H9 (cell line): Measurements from ENCODE around the gene IFNL2. TPM values are rescaled to one million over a fixed set of nuclear protein-coding genes. Genes with fewer than 3 reads are reported as not detected.

Source experiments
- DNase-seq: peaks from one replicate; pipeline ENCODE4 v3.0.0-alpha.2; 2017
- H2AFZ ChIP-seq: one replicate; pipeline ENCODE4 v1.6.1; 2013; ENCODE audit warnings: mild to moderate bottlenecking, low read length, control low read depth, moderate library complexity
- H2AK5ac ChIP-seq: 2 replicates; pipeline ENCODE4 v1.6.1; 2013; ENCODE audit warnings: low read length, control low read depth, mixed read lengths; ENCODE audit not compliant: insufficient read length
- H2BK120ac ChIP-seq: one replicate; pipeline ENCODE4 v1.6.1; 2013; ENCODE audit warnings: low read depth, mild to moderate bottlenecking, low read length, control low read depth, inconsistent platforms; ENCODE audit not compliant: poor library complexity, severe bottlenecking
- H2BK12ac ChIP-seq: 2 replicates; pipeline ENCODE4 v1.6.1; 2013; ENCODE audit warnings: low read length, control low read depth, mixed read lengths, low read depth; ENCODE audit not compliant: insufficient read length
- H2BK15ac ChIP-seq: 2 replicates; pipeline ENCODE4 v1.6.1; 2013; ENCODE audit warnings: low read depth, low read length, control low read depth
- H2BK20ac ChIP-seq: one replicate; pipeline ENCODE4 v1.6.1; 2013; ENCODE audit warnings: low read depth, mild to moderate bottlenecking, low read length, control low read depth, inconsistent platforms; ENCODE audit not compliant: poor library complexity, severe bottlenecking
- H2BK5ac ChIP-seq: 2 replicates; pipeline ENCODE4 v1.6.1; 2013; ENCODE audit warnings: low read length, control low read depth, mixed read lengths; ENCODE audit not compliant: insufficient read length
- H3K14ac ChIP-seq: 2 replicates; pipeline ENCODE4 v1.6.1; 2013; ENCODE audit warnings: low read length, control low read depth; ENCODE audit not compliant: insufficient read depth
- H3K18ac ChIP-seq: 2 replicates; pipeline ENCODE4 v1.6.1; 2013; ENCODE audit warnings: low read depth, mild to moderate bottlenecking, mixed read lengths, low read length, control low read depth; ENCODE audit not compliant: insufficient read length
- H3K23ac ChIP-seq: 2 replicates; pipeline ENCODE4 v1.6.1; 2013; ENCODE audit warnings: low read length, control low read depth, mixed read lengths, low read depth; ENCODE audit not compliant: insufficient read length
- H3K23me2 ChIP-seq: 2 replicates; pipeline ENCODE4 v1.6.1; 2013; ENCODE audit warnings: low read depth, mild to moderate bottlenecking, mixed read lengths, low read length, control low read depth; ENCODE audit not compliant: insufficient read length, poor library complexity, severe bottlenecking
- H3K27ac ChIP-seq: 2 replicates; pipeline ENCODE4 v1.5.1; 2013; ENCODE audit warnings: low read length, control low read depth, mixed read lengths, low read depth; ENCODE audit not compliant: insufficient read length
- H3K27me3 ChIP-seq: 2 replicates; pipeline ENCODE4 v1.6.1; 2013; ENCODE audit warnings: low read length, control low read depth, inconsistent platforms; ENCODE audit not compliant: insufficient read depth
- H3K4ac ChIP-seq: 2 replicates; pipeline ENCODE4 v1.6.1; 2013; ENCODE audit warnings: low read depth, mild to moderate bottlenecking, control low read depth, inconsistent platforms, low read length, moderate library complexity
- H3K4me1 ChIP-seq: 2 replicates; pipeline ENCODE4 v1.6.1; 2013; ENCODE audit warnings: low read length, control low read depth, inconsistent platforms; ENCODE audit not compliant: insufficient read depth
- H3K4me2 ChIP-seq: 2 replicates; pipeline ENCODE4 v1.6.1; 2013; ENCODE audit warnings: low read length, control low read depth, mixed read lengths; ENCODE audit not compliant: insufficient read length, insufficient read depth
- H3K56ac ChIP-seq: 2 replicates; pipeline ENCODE4 v1.6.1; 2013; ENCODE audit warnings: low read depth, mild to moderate bottlenecking, mixed read lengths, low read length, control low read depth; ENCODE audit not compliant: insufficient read length
- H3K79me1 ChIP-seq: 2 replicates; pipeline ENCODE4 v1.6.1; 2013; ENCODE audit warnings: low read depth, mild to moderate bottlenecking, moderate library complexity, low read length, control low read depth, inconsistent platforms; ENCODE audit not compliant: insufficient read depth, poor library complexity, severe bottlenecking
- H3K79me2 ChIP-seq: 2 replicates; pipeline ENCODE4 v1.6.1; 2013; ENCODE audit warnings: low read length, control low read depth, inconsistent platforms; ENCODE audit not compliant: insufficient read depth
- H3K9ac ChIP-seq: 2 replicates; pipeline ENCODE4 v1.6.1; 2013; ENCODE audit warnings: low read length, control low read depth, mixed read lengths; ENCODE audit not compliant: insufficient read length; ENCODE audit errors: extremely low read depth
- H3K9me3 ChIP-seq: one replicate; pipeline ENCODE4 v1.6.1; 2013; ENCODE audit warnings: low read depth, low read length, inconsistent platforms; ENCODE audit not compliant: control insufficient read depth
- H3T11ph ChIP-seq: one replicate; pipeline ENCODE4 v1.6.1; 2013; ENCODE audit warnings: mild to moderate bottlenecking, low read length, control low read depth, inconsistent platforms
- H4K20me1 ChIP-seq: one replicate; pipeline ENCODE4 v1.6.1; 2013; ENCODE audit not compliant: control insufficient read depth, insufficient read length, insufficient read depth
- H4K5ac ChIP-seq: 2 replicates; pipeline ENCODE4 v1.6.1; 2013; ENCODE audit warnings: low read depth, mild to moderate bottlenecking, mixed read lengths, low read length, control low read depth; ENCODE audit not compliant: insufficient read length
- H4K8ac ChIP-seq: replicated peaks from 2 replicates; pipeline ENCODE4 v1.6.1; 2013; ENCODE audit warnings: low read length, control low read depth, mixed read lengths, low read depth; ENCODE audit not compliant: insufficient read length
- H4K91ac ChIP-seq: 2 replicates; pipeline ENCODE4 v1.6.1; 2013; ENCODE audit warnings: low read depth, mild to moderate bottlenecking, moderate library complexity, mixed read lengths, low read length, control low read depth; ENCODE audit not compliant: insufficient read length
- H3K27ac Mint-ChIP-seq, 3 experiments: 2 replicates in 2 of 3; 3 replicates in 1 of 3; pipeline ENCODE4 v1.8.0; 2020 to 2021; ENCODE audit warnings: mixed read lengths in 3 of 3, mild to moderate bottlenecking in 1 of 3, moderate library complexity in 1 of 3
- H3K27me3 Mint-ChIP-seq: 2 replicates; pipeline ENCODE4 v1.8.0; 2021; ENCODE audit warnings: low read depth, mild to moderate bottlenecking, moderate library complexity, mixed read lengths
- H3K36me3 Mint-ChIP-seq, 3 experiments: 2 replicates in 2 of 3; 3 replicates in 1 of 3; pipeline ENCODE4 v1.8.0; 2020 to 2021; ENCODE audit warnings: low read depth in 3 of 3, mixed read lengths in 3 of 3; ENCODE audit not compliant: insufficient read depth in 1 of 3
- H3K4me1 Mint-ChIP-seq, 2 experiments: 2 replicates each; pipeline ENCODE4 v1.8.0; 2020; ENCODE audit warnings: mixed read lengths in 2 of 2
- H3K4me3 Mint-ChIP-seq, 2 experiments: 2 replicates in 1 of 2; 3 replicates in 1 of 2; pipeline ENCODE4 v1.8.0; 2020 to 2021; ENCODE audit warnings: mild to moderate bottlenecking in 2 of 2, mixed read lengths in 2 of 2, moderate library complexity in 1 of 2
- H3K9me3 Mint-ChIP-seq, 2 experiments: 2 replicates in 1 of 2; 3 replicates in 1 of 2; pipeline ENCODE4 v1.8.0; 2020; ENCODE audit warnings: mild to moderate bottlenecking in 2 of 2, mixed read lengths in 2 of 2, moderate library complexity in 1 of 2
- WGBS: extraction: QIAGEN DNeasy Blood & Tissue Kit; methylation state at CpG from one replicate; pipeline ENCODE4 v1.1.7; 2013; ENCODE audit warnings: missing lambda C conversion rate, low lambda C conversion rate, mixed read lengths; ENCODE audit not compliant: insufficient read length; ENCODE audit errors: extremely low coverage; 5-methylcytosine and 5-hydroxymethylcytosine counted together
- total RNA-seq: library from RNA; stranded (reverse); gene quantifications from 2 replicates; pipeline ENCODE4 v1.2.1, GENCODE V29; 2021
- TF ChIP-seq, protein P1 (sequence below): fragments of 200-600 bp; sonication (generic); conservative IDR thresholded peaks from 3 replicates; pipeline ENCODE4 v1.8.0; 2021; ENCODE audit warnings: antibody characterized with exemption, mild to moderate bottlenecking

The IFNL2 gene
- total RNA-seq, 1 experiment from 2014 or later: not detected

DNA sequence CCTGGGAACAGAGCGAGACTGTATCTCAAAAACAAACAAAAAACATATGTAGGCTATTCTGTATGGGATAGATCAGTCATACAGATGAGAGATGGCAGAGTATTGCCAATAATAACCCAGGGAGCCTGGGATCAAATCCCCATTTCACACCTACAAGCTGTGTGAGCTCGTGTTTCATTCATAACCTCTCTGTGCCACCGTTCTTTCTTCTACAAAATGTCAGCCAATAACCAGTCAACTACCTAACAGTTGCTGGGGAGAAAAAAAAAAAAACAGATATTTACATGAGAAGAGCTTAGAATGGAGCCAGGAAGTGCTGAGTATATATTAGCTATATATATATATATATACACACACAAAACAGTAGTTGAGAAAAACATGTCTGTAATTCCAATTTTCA, 6.5 kb upstream of the IFNL2 start:
- DNase-seq: no peak
- TF ChIP-seq, protein P1, sequence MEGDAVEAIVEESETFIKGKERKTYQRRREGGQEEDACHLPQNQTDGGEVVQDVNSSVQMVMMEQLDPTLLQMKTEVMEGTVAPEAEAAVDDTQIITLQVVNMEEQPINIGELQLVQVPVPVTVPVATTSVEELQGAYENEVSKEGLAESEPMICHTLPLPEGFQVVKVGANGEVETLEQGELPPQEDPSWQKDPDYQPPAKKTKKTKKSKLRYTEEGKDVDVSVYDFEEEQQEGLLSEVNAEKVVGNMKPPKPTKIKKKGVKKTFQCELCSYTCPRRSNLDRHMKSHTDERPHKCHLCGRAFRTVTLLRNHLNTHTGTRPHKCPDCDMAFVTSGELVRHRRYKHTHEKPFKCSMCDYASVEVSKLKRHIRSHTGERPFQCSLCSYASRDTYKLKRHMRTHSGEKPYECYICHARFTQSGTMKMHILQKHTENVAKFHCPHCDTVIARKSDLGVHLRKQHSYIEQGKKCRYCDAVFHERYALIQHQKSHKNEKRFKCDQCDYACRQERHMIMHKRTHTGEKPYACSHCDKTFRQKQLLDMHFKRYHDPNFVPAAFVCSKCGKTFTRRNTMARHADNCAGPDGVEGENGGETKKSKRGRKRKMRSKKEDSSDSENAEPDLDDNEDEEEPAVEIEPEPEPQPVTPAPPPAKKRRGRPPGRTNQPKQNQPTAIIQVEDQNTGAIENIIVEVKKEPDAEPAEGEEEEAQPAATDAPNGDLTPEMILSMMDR: no peak
- Histone ChIP-seq H3K23ac (no peak overlapping the region), H4K91ac (no peak overlapping the region), H3K56ac (no peak overlapping the region), H3K79me1 (no peaks in the 10 kb centered on the region), H2BK5ac (no peak overlapping the region), H2AFZ (no peak overlapping the region), H3K14ac (no peak overlapping the region), H3K18ac (no peak overlapping the region), H3K4me1 (no peaks in the 10 kb centered on the region), H3K9ac (no peak overlapping the region), H3K27ac (no peak overlapping the region), H4K8ac (no peak overlapping the region), H3K9me3 (no peaks in the 10 kb centered on the region), H4K20me1 (no peaks in the 10 kb centered on the region), H4K5ac (no peak overlapping the region), H3K79me2 (no peaks in the 10 kb centered on the region), H2BK15ac (no peak overlapping the region), H2BK120ac (no peak overlapping the region), H2AK5ac (no peak overlapping the region), H3K4ac (no peak overlapping the region), H3T11ph (no peak overlapping the region), H3K23me2 (peaks cover 5% of the 10 kb centered on the region), H2BK12ac (no peak overlapping the region), H3K4me2 (no peak overlapping the region), H3K27me3 (peaks cover 34% of the 10 kb centered on the region), H2BK20ac (no peak overlapping the region)
- H3K9me3 Mint-ChIP-seq: peaks cover 4 to 9% of the 10 kb centered on the region in 2 experiments; a peak in 3 of 5 replicates
- no CpG with 5 or more reads among the region's 3 CpGs for WGBS
- H3K36me3 Mint-ChIP-seq: no peaks in the 10 kb centered on the region; a peak in 2 of 7 replicates
- H3K27me3 Mint-ChIP-seq: peaks cover 79% of the 10 kb centered on the region
- H3K4me3 Mint-ChIP-seq: no peak overlapping the region
- H3K4me1 Mint-ChIP-seq: peaks cover 5 to 16% of the 10 kb centered on the region in 2 experiments
- H3K27ac Mint-ChIP-seq: no peak overlapping the region
